Adrenal gland (tissue), 5 donors: ENCODE measurements around the gene ALDOA.

ENCODE experiments used
- POLR2A ChIP-seq, 2 donors: fragments of 450-650 bp; IDR thresholded peaks; one replicate each; pipeline ENCODE4 v1.6.1; 2017; ENCODE audit warnings: antibody characterized with exemption in 2 of 2, mild to moderate bottlenecking in 2 of 2, moderate library complexity in 1 of 2
- TF ChIP-seq, protein P1 (sequence below), 6 experiments: fragments of 450-650 bp in 4 of 6; fragments of 200-600 bp in 2 of 6; sonication (generic) in 1 of 6; IDR thresholded peaks; 1 replicate in 5 of 6; 2 replicates in 1 of 6; pipeline versions ENCODE4 v1.5.1 to v1.8.0; 2016 to 2021; ENCODE audit warnings: antibody characterized with exemption in 6 of 6, mild to moderate bottlenecking in 2 of 6, moderate library complexity in 1 of 6
- donor health status: DM: no; HTN: no; CAD: no.

DNA sequence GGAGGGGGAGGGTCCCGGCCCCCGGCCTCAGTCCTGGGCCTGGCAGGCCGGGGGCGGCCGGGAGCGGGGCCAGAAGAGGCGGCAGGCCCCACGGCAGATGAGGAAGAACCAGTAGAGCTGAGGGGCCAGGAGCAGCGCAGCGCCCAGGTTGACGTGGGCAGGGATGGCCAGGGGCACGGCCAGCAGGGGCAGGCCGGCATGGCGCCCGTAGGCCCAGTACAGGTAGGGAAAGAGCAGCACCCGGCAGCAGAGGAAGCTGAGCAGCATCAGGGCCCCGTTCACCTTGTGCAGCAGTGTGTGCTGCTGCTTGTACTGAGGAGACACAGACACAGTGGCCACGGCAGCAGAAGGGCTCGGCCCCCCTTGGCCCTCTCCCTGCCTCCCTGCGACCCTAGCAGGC, 40.4 kb upstream of the ALDOA start:
- no peak for TF ChIP-seq POLR2A (IDR thresholded peaks at IDR 0.05)
- TF ChIP-seq, protein P1, sequence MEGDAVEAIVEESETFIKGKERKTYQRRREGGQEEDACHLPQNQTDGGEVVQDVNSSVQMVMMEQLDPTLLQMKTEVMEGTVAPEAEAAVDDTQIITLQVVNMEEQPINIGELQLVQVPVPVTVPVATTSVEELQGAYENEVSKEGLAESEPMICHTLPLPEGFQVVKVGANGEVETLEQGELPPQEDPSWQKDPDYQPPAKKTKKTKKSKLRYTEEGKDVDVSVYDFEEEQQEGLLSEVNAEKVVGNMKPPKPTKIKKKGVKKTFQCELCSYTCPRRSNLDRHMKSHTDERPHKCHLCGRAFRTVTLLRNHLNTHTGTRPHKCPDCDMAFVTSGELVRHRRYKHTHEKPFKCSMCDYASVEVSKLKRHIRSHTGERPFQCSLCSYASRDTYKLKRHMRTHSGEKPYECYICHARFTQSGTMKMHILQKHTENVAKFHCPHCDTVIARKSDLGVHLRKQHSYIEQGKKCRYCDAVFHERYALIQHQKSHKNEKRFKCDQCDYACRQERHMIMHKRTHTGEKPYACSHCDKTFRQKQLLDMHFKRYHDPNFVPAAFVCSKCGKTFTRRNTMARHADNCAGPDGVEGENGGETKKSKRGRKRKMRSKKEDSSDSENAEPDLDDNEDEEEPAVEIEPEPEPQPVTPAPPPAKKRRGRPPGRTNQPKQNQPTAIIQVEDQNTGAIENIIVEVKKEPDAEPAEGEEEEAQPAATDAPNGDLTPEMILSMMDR (IDR thresholded peaks at IDR 0.05), result no peak
